Measurements from ENCODE around the gene SYNJ2. TPM values are rescaled to one million over a fixed set of nuclear protein-coding genes. Genes with fewer than 3 reads are reported as not detected.

Gene SYNJ2
- total and polyA plus RNA-seq, 11 donors = 7.5 to 27.0 (median 18.2) TPM

DNA sequence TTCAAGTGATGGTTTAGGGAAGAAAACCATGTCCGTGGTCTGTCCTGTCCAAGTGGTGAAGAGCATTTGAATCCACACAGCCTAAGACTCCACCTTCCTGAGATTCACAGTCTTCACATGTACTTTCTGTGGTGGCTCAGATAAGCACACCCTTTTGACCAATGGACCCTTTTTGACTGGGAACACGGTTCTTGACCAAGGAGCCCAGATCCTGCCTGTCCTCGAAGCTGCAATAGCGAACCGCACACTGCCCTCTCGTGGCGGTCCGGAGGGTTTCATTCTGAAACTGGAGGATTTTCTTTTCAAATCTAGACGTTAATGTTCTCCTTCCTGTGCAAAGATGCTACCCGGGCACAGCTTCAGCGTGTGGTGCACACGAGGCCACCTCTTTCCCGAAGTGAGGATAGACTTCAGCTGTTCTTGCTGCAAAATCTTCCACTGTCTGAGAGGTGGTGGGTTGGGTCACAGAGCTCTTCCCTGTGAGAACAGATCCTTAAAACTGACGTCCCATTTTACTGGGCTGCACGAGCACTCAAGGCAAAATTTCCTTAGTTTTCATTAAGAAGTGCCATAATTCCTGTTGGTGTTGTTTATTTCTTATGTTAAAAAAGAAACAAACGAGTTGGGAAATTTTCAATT is 90.5 kb downstream of the SYNJ2 start:
- Histone ChIP-seq H3K9me3 (no peaks in the 10 kb centered on the region), H3K36me3 (peaks cover 0 to 87% (median 40%) of the 10 kb centered on the region in 9 donors), H3K27ac (no peak overlapping the region), H3K27me3 (no peaks in the 10 kb centered on the region), H3K4me3 (no peak overlapping the region), H3K4me1 (peaks cover 0 to 39% (median 8%) of the 10 kb centered on the region in 12 donors)
- DNase-seq (peak; percentile 68 to 83 (median 75)), ATAC-seq (peak; percentile 38 to 70 (median 66))
- 20 to 23% (median 21%) methylated on average over 16 of the region's 16 CpGs for WGBS, 4 donors
- intact Hi-C loops (cut with DNase I) = loop anchor here (1.0 to 10.0 kb wide), 10 partner anchors 45 to 757 kb away; partner anchors contain the start of gene SYNJ2 (in 5 of the 10)
- TF ChIP-seq POLR2A (IDR thresholded peaks at IDR 0.05) = no peak
- peak; percentile 74 to 94 (median 86) for TF ChIP-seq CTCF (IDR thresholded peaks at IDR 0.05)

GRCh38 chr6:158073776-158074175 is 92.1 kb downstream of the SYNJ2 start:
- intact Hi-C loops (cut with DNase I) = loop anchor here (1.0 to 10.0 kb wide), 9 partner anchors 46 to 759 kb away; partner anchors contain the start of gene SYNJ2 (in 4 of the 10)
- Histone ChIP-seq H3K36me3 (peaks cover 0 to 90% (median 49%) of the 10 kb centered on the region in 9 donors), H3K4me1 (peaks cover 0 to 32% (median 5%) of the 10 kb centered on the region in 12 donors), H3K27ac (no peak overlapping the region), H3K9me3 (no peaks in the 10 kb centered on the region), H3K27me3 (no peaks in the 10 kb centered on the region), H3K4me3 (no peak overlapping the region)
- ATAC-seq (no peak), DNase-seq (no peak)
- WGBS, 4 donors = 52 to 79% (median 59%) methylated on average over 3 of the region's 3 CpGs
- no peak for TF ChIP-seq CTCF (IDR thresholded peaks at IDR 0.05)
- TF ChIP-seq POLR2A (IDR thresholded peaks at IDR 0.05) = no peak

DNA sequence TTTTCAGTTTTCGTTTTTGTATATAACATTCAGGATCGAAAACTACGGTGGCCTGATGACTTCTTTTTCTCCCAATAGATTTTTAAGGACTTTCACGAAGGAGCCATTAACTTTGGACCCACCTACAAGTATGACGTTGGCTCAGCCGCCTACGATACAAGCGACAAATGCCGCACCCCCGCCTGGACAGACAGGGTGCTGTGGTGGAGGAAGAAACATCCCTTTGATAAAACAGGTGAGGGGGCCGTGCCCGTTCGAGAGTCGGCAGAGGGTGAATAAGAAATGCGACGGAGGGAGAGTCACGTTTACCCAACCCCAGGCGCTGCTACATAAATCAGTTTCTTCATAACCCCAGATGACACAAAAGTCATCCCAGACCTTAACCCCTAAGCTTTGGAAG is 94.9 kb downstream of the SYNJ2 start:
- Histone ChIP-seq H3K36me3 (peaks cover 0 to 93% (median 53%) of the 10 kb centered on the region in 9 donors), H3K4me1 (peaks cover 0 to 16% (median 0%) of the 10 kb centered on the region in 12 donors), H3K27ac (no peak overlapping the region), H3K9me3 (no peaks in the 10 kb centered on the region), H3K4me3 (no peak overlapping the region), H3K27me3 (no peaks in the 10 kb centered on the region)
- WGBS, 4 donors = 94 to 95% (median 94%) methylated on average over 18 of the region's 18 CpGs
- TF ChIP-seq POLR2A (IDR thresholded peaks at IDR 0.05) = no peak
- TF ChIP-seq CTCF (IDR thresholded peaks at IDR 0.05) = no peak
- ATAC-seq (no peak), DNase-seq (peak in 1 of 5 donors; percentile 45)
- intact Hi-C loops (cut with DNase I) = loop anchor here in 4 of 10 donors (10.0 kb wide), 3 partner anchors 142 to 762 kb away; no protein-coding TSS in a partner anchor

DNA sequence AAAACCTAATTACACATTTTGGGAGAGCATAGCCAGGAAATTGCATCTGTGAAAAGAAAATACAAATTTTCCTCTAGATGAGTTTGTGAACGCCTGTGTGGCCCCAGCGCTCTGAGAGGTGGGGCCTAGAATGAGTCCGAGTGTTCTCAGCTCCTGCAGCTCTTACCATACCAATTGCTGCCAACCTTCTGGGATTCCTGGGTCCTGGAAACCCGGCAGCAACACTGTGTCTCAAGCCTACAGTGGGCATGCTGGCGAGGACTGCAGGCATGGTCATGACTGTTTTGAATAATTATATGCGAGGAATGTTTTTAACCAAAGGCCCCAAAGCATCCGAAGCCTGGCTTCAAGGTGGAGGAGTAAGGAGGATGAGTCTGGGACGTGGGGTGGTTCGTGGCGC is 96.0 kb downstream of the SYNJ2 start:
- Histone ChIP-seq H3K27ac (no peak overlapping the region), H3K4me3 (no peak overlapping the region), H3K9me3 (no peaks in the 10 kb centered on the region), H3K4me1 (peaks cover 0 to 7% (median 0%) of the 10 kb centered on the region in 12 donors), H3K36me3 (peaks cover 0 to 96% (median 55%) of the 10 kb centered on the region in 9 donors), H3K27me3 (no peaks in the 10 kb centered on the region)
- 91 to 95% (median 94%) methylated on average over 10 of the region's 10 CpGs for WGBS, 4 donors
- ATAC-seq = peak in 1 of 4 donors; percentile 8
- no peak for DNase-seq
- TF ChIP-seq POLR2A (IDR thresholded peaks at IDR 0.05) (no peak), CTCF (IDR thresholded peaks at IDR 0.05) (no peak)
- intact Hi-C loops (cut with DNase I) = loop anchor here in 4 of 10 donors (10.0 kb wide), 3 partner anchors 143 to 763 kb away; no protein-coding TSS in a partner anchor

Measured in heart left ventricle (tissue), 16 donors.